GM12878 (cell line): ENCODE data around the gene UROC1. TPM values are rescaled to one million over a fixed set of nuclear protein-coding genes. Genes with fewer than 3 reads are reported as not detected.

Source experiments
- ATAC-seq: fragments of 200-7000 bp; cut with Tn5 transposase; 3 replicates; pipeline ENCODE4 v1.9.1; 2020; ENCODE audit warnings: mild to moderate bottlenecking, moderate library complexity
- BruUV-seq: library from RNA; stranded (reverse); fragments of 400-500 nt; replicated peaks from 2 replicates; lab custom pipeline; 2021; lab: Mats Ljungman, UMichigan
- CTCF ChIA-PET: fragments of 300-600 bp; sonication (Branson Sonifier 250); formaldehyde crosslinking; extraction: SDS; loops from one replicate; lab custom pipeline; 2021; ENCODE audit warnings: inconsistent platforms; lab: Yijun Ruan, JAX
- POLR2A ChIA-PET: fragments of 350-600 bp; formaldehyde crosslinking; extraction: SDS; loops from one replicate; lab custom pipeline; 2021; ENCODE audit warnings: inconsistent platforms; lab: Charles Lee
- RAD21 ChIA-PET: fragments of 300-600 bp; sonication (Branson Sonifier 250); formaldehyde crosslinking; loops from one replicate; lab custom pipeline; 2023; ENCODE audit warnings: antibody characterized with exemption; ENCODE audit not compliant: unreplicated experiment; lab: Charles Lee
- SMC1A ChIA-PET: fragments of 300-600 bp; sonication (Branson Sonifier 250); formaldehyde crosslinking; loops from one replicate; lab custom pipeline; 2023; ENCODE audit not compliant: unreplicated experiment, uncharacterized antibody; lab: Charles Lee
- DNase-seq: peaks from one replicate; pipeline ENCODE4 v3.0.0-alpha.2; 2011; ENCODE audit warnings: low read depth, low spot score
- FAIRE-seq: peaks from 3 replicates; lab custom pipeline; 2011; peaks lifted over from hg19 to GRCh38; lab: Jason Lieb, UNC
- H2AFZ ChIP-seq: 2 replicates; pipeline ENCODE4 v1.6.0; 2011; ENCODE audit warnings: low read depth, low read length, control low read depth; ENCODE audit not compliant: control insufficient read depth
- H3K27ac ChIP-seq: 2 replicates; pipeline ENCODE4 v1.5.1; 2011; ENCODE audit warnings: control low read depth; ENCODE audit not compliant: control insufficient read depth, insufficient read depth
- H3K27me3 ChIP-seq, 2 experiments: replicated peaks in 1 of 2; 2 replicates each; pipeline versions ENCODE4 v1.6.0 to v1.6.1; 2011; ENCODE audit warnings: low read length in 1 of 2; ENCODE audit not compliant: control insufficient read depth in 2 of 2, insufficient read depth in 2 of 2
- H3K36me3 ChIP-seq, 2 experiments: 2 replicates each; pipeline ENCODE4 v1.5.1; 2011; ENCODE audit warnings: low read length in 1 of 2; ENCODE audit not compliant: control insufficient read depth in 2 of 2, insufficient read depth in 2 of 2
- H3K4me1 ChIP-seq: 2 replicates; pipeline ENCODE4 v1.6.1; 2011; ENCODE audit warnings: mild to moderate bottlenecking, low read length, moderate library complexity, mixed read lengths; ENCODE audit not compliant: control insufficient read depth, insufficient read depth
- H3K4me2 ChIP-seq: 2 replicates; pipeline ENCODE4 v1.6.0; 2011; ENCODE audit warnings: control low read depth; ENCODE audit not compliant: control insufficient read depth, insufficient read depth
- H3K4me3 ChIP-seq: fragments of 200-600 bp; sonication (generic); 2 replicates; pipeline ENCODE4 v1.5.1; 2016
- H3K79me2 ChIP-seq: 2 replicates; pipeline ENCODE4 v1.6.0; 2011; ENCODE audit warnings: low read length; ENCODE audit not compliant: control insufficient read depth, insufficient read depth
- H3K9ac ChIP-seq: 2 replicates; pipeline ENCODE4 v1.8.0; 2011; ENCODE audit warnings: low read length, control low read depth, mixed read lengths; ENCODE audit not compliant: control insufficient read depth, insufficient read depth
- H3K9me3 ChIP-seq: replicated peaks from 3 replicates; pipeline ENCODE4 v1.5.1; 2011; ENCODE audit warnings: mild to moderate bottlenecking, low read length; ENCODE audit not compliant: control insufficient read depth, insufficient read depth
- H4K20me1 ChIP-seq: 2 replicates; pipeline ENCODE4 v1.6.0; 2011; ENCODE audit not compliant: control insufficient read depth, insufficient read depth
- CREM ChIP-seq: IDR thresholded peaks from 2 replicates; pipeline ENCODE4 v1.6.1; 2014; ENCODE audit warnings: antibody characterized with exemption, low read depth
- CUX1 ChIP-seq: IDR thresholded peaks from 2 replicates; pipeline ENCODE4 v1.6.1; 2012; ENCODE audit warnings: improper control_type of control experiment, low read depth, low read length; ENCODE audit not compliant: insufficient replicate concordance
- LARP7 ChIP-seq: fragments of 450-650 bp; IDR thresholded peaks from 2 replicates; pipeline ENCODE4 v1.6.1; 2017; ENCODE audit warnings: mild to moderate bottlenecking
- NFIC ChIP-seq: IDR thresholded peaks from 2 replicates; pipeline ENCODE4 v1.6.1; 2012; ENCODE audit warnings: low read depth, mild to moderate bottlenecking, inconsistent platforms, low read length, moderate library complexity
- NFXL1 ChIP-seq: fragments of 450-650 bp; IDR thresholded peaks from 2 replicates; pipeline ENCODE4 v1.6.1; 2017; ENCODE audit warnings: antibody characterized with exemption, mild to moderate bottlenecking, borderline replicate concordance
- SIX5 ChIP-seq: IDR thresholded peaks from 2 replicates; pipeline ENCODE4 v1.6.1; 2011; ENCODE audit warnings: mild to moderate bottlenecking, low read depth, low read length, moderate library complexity; ENCODE audit not compliant: severe bottlenecking
- SPI1 ChIP-seq: IDR thresholded peaks from 2 replicates; pipeline ENCODE4 v1.6.1; 2011; ENCODE audit warnings: low read depth, mild to moderate bottlenecking, low read length, moderate library complexity, borderline replicate concordance; ENCODE audit not compliant: insufficient read depth
- TARDBP ChIP-seq: IDR thresholded peaks from 2 replicates; pipeline ENCODE4 v1.6.1; 2016; ENCODE audit warnings: borderline replicate concordance
- WGBS: methylation state at CpG from one replicate; pipeline ENCODE4 v1.1.6; 2016; ENCODE audit warnings: low lambda C conversion rate; ENCODE audit not compliant: insufficient replicate concordance, insufficient coverage; ENCODE audit errors: missing lambda C conversion rate; 5-methylcytosine and 5-hydroxymethylcytosine counted together
- in situ Hi-C: fragments of 300-500 bp; cut with MboI; formaldehyde crosslinking; loops from 9 replicates; pipeline ENCODE4 v1.14.3; 2018; ENCODE audit warnings: mixed read lengths
- intact Hi-C: fragments of 100-400 bp; cut with micrococcal nuclease; formaldehyde crosslinking; loops from one replicate; pipeline ENCODE4 v1.14.2; 2022; ENCODE audit not compliant: unreplicated experiment
- polyA plus RNA-seq, 11 experiments: library from polyadenylated mRNA; depleted of rRNA in 4 of 11; unstranded in 6 of 11; stranded (reverse) in 5 of 11; fragments of >200 nt; fragmentation: Nextera tagmentation in 4 of 11; fragmentation: Illumina TruSeq in 1 of 11; extraction: Ambion mirVana in 4 of 11; extraction: Trizol in 1 of 11; gene quantifications; 1 replicate in 1 of 11; 2 replicates in 10 of 11; pipeline versions ENCODE4 v1.2.1 to v1.2.3, GENCODE V29; 2011 to 2016; ENCODE audit warnings: inconsistent platforms in 2 of 11, missing spikeins in 2 of 11, low read depth in 1 of 11
- total RNA-seq, 4 experiments: library from RNA; depleted of rRNA in 3 of 4; stranded (reverse); fragments of >200 nt in 3 of 4; fragmentation: Illumina TruSeq in 1 of 4; extraction: Trizol in 1 of 4; gene quantifications; 2 replicates each; pipeline versions ENCODE4 v1.2.1 to v1.2.3, GENCODE V29; 2013 to 2021
- TF ChIP-seq, protein P1 (sequence below): IDR thresholded peaks from 2 replicates; pipeline ENCODE4 v1.6.1; 2011; ENCODE audit warnings: borderline replicate concordance, low read depth, mild to moderate bottlenecking, moderate library complexity, mixed read lengths, low read length; ENCODE audit not compliant: insufficient read depth; ENCODE audit errors: extremely low read length

UROC1 gene
- total and polyA plus RNA-seq, 10 of the 15 experiments (the other 5 are each of a cell fraction or from before 2014, with no cell fraction given), result 0.04 TPM; not detected in 9

DNA sequence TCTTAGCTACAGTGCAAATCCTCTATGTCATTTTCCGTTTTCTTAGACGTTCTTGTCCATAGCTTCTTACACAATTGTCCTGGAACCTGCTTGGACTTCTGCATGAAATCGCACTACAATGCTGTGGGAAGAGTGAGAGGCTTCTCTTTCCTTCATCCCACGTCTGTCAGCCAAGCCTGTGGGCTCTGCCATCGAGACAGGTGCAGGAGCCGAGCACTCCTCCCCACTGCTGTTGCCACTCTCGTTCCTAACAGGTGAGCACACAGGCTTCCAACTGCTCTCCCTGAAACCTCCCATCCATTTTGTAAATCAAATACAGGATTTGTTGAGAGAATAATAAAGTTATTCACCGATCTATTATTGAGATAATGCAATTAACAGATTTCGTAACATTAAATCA lies 65.4 kb downstream of the UROC1 start:
- ATAC-seq (no peak), DNase-seq (no peak), FAIRE-seq (no peak)
- no peaks in the 10 kb centered on the region for H3K4me1 ChIP-seq
- no peak overlapping the region for H3K9ac ChIP-seq
- no peak overlapping the region for H2AFZ ChIP-seq
- ChIA-PET RAD21 (no interaction called here), SMC1A (interaction anchor here (0.8 kb wide), 1 partner anchor 20 kb away, joined by 3 read pairs; no protein-coding TSS in a partner anchor), CTCF (interaction anchor here (0.6 kb wide), 1 partner anchor 62 kb away, joined by 3 read pairs; no protein-coding TSS in a partner anchor), POLR2A (interaction anchor here (0.7 kb wide), 1 partner anchor 433 kb away, joined by 3 read pairs; no protein-coding TSS in a partner anchor)
- in situ Hi-C loops (no loop called here), intact Hi-C loops (no loop called here)
- H3K27me3 ChIP-seq, result no peaks in the 10 kb centered on the region
- TF ChIP-seq LARP7 (no peak), CREM (no peak), TARDBP (no peak), NFXL1 (no peak), SIX5 (no peak), CUX1 (no peak), SPI1 (no peak), NFIC (no peak)
- TF ChIP-seq, protein P1, sequence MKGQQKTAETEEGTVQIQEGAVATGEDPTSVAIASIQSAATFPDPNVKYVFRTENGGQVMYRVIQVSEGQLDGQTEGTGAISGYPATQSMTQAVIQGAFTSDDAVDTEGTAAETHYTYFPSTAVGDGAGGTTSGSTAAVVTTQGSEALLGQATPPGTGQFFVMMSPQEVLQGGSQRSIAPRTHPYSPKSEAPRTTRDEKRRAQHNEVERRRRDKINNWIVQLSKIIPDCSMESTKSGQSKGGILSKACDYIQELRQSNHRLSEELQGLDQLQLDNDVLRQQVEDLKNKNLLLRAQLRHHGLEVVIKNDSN, result no peak
- H3K79me2 ChIP-seq, result no peaks in the 10 kb centered on the region
- H4K20me1 ChIP-seq, result no peaks in the 10 kb centered on the region
- WGBS, result 87% methylated on average over 9 of the region's 9 CpGs
- no peak overlapping the region for H3K4me3 ChIP-seq
- H3K4me2 ChIP-seq, result no peak overlapping the region
- no peaks in the 10 kb centered on the region for H3K9me3 ChIP-seq
- no TSS peak for BruUV-seq
- H3K36me3 ChIP-seq, result peaks cover 10 to 19% of the 10 kb centered on the region in 2 experiments
- no peak overlapping the region for H3K27ac ChIP-seq
